ENCODE data around the gene RPL39. TPM values are rescaled to one million over a fixed set of nuclear protein-coding genes. Genes with fewer than 3 reads are reported as not detected.

Gene RPL39
- total RNA-seq, 1 experiment from 2014 or later, result 2,054 TPM

DNA sequence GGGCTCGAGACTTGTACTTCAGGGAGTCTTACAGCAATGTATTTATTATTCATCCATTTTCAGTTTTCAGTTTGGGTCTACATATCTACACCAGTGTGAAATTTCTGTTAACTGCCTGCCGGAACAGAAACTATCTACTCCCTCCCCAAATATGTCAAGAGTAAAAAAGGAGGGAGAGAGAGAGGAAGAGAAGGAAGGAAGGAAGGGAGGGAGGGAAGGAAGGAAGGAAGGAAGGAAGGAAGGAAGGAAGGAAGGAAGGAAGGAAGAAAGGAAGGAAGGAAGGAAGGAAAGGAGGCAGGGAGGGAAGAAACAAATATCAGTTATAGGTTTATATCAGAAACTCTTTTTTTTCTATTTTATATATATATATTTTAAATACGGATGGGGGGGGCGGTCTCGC lies 12.6 kb downstream of the RPL39 start:
- no CpG with 5 or more reads among the region's 5 CpGs for WGBS (ENCODE audit: extremely low coverage, insufficient read length, low lambda C conversion rate)

More for the DNA sequence above, 12.6 kb downstream of the RPL39 start:
- H3K79me2 ChIP-seq (ENCODE audit: insufficient read depth, low read length), result no peaks in the 10 kb centered on the region
- no peaks in the 10 kb centered on the region for H3K4me1 ChIP-seq (ENCODE audit: insufficient read depth, low read length)
- no peak overlapping the region for H4K8ac ChIP-seq (replicated peaks; ENCODE audit: insufficient read length, low read depth, low read length)
- no peak for DNase-seq
- H3K9me3 ChIP-seq (ENCODE audit: control insufficient read depth, low read depth, low read length), result peaks cover 5% of the 10 kb centered on the region
- no peaks in the 10 kb centered on the region for H3K27me3 ChIP-seq (ENCODE audit: insufficient read depth, low read length)
- TF ChIP-seq, protein P1, sequence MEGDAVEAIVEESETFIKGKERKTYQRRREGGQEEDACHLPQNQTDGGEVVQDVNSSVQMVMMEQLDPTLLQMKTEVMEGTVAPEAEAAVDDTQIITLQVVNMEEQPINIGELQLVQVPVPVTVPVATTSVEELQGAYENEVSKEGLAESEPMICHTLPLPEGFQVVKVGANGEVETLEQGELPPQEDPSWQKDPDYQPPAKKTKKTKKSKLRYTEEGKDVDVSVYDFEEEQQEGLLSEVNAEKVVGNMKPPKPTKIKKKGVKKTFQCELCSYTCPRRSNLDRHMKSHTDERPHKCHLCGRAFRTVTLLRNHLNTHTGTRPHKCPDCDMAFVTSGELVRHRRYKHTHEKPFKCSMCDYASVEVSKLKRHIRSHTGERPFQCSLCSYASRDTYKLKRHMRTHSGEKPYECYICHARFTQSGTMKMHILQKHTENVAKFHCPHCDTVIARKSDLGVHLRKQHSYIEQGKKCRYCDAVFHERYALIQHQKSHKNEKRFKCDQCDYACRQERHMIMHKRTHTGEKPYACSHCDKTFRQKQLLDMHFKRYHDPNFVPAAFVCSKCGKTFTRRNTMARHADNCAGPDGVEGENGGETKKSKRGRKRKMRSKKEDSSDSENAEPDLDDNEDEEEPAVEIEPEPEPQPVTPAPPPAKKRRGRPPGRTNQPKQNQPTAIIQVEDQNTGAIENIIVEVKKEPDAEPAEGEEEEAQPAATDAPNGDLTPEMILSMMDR (conservative IDR thresholded peaks at IDR 0.05), result no peak
- H3K79me1 ChIP-seq (ENCODE audit: insufficient read depth, low read depth, low read length, poor library complexity, severe bottlenecking), result no peaks in the 10 kb centered on the region
- no peak overlapping the region for H2BK5ac ChIP-seq (ENCODE audit: insufficient read length, low read length)
- no peak overlapping the region for H2AFZ ChIP-seq (ENCODE audit: low read length)
- H4K5ac ChIP-seq (ENCODE audit: insufficient read length, low read depth, low read length), result no peak overlapping the region
- H3K36me3 Mint-ChIP-seq (ENCODE audit: insufficient read depth in 1 of 3, low read depth in 3 of 3), result peaks cover 9 to 32% (median 12%) of the 10 kb centered on the region in 3 experiments; a peak in 6 of 7 replicates
- H3K27me3 Mint-ChIP-seq (ENCODE audit: low read depth), result no peaks in the 10 kb centered on the region
- H2AK5ac ChIP-seq (ENCODE audit: insufficient read length, low read length), result no peak overlapping the region
- no peak overlapping the region for H4K91ac ChIP-seq (ENCODE audit: insufficient read length, low read depth, low read length)
- H2BK12ac ChIP-seq (ENCODE audit: insufficient read length, low read depth, low read length), result no peak overlapping the region
- H3K23me2 ChIP-seq (ENCODE audit: insufficient read length, low read depth, low read length, poor library complexity, severe bottlenecking), result no peaks in the 10 kb centered on the region
- H3T11ph ChIP-seq (ENCODE audit: low read length), result no peak overlapping the region
- no peak overlapping the region for H3K23ac ChIP-seq (ENCODE audit: insufficient read length, low read depth, low read length)
- no peak overlapping the region for H3K4me3 Mint-ChIP-seq
- no peak overlapping the region for H3K4ac ChIP-seq (ENCODE audit: low read depth, low read length)
- no peak overlapping the region for H3K18ac ChIP-seq (ENCODE audit: insufficient read length, low read depth, low read length)
- no peak overlapping the region for H2BK15ac ChIP-seq (ENCODE audit: low read depth, low read length)
- H3K27ac ChIP-seq (ENCODE audit: insufficient read length, low read depth, low read length), result no peak overlapping the region
- no peaks in the 10 kb centered on the region for H4K20me1 ChIP-seq (ENCODE audit: control insufficient read depth, insufficient read depth, insufficient read length)
- no peaks in the 10 kb centered on the region for H3K4me1 Mint-ChIP-seq
- H3K56ac ChIP-seq (ENCODE audit: insufficient read length, low read depth, low read length), result no peak overlapping the region
- no peak overlapping the region for H2BK120ac ChIP-seq (ENCODE audit: low read depth, low read length, poor library complexity, severe bottlenecking)
- H3K14ac ChIP-seq (ENCODE audit: insufficient read depth, low read length), result no peak overlapping the region
- no peak overlapping the region for H3K9ac ChIP-seq (ENCODE audit: extremely low read depth, insufficient read length, low read length)
- peaks cover 45 to 58% of the 10 kb centered on the region in 2 experiments for H3K9me3 Mint-ChIP-seq
- no peak overlapping the region for H2BK20ac ChIP-seq (ENCODE audit: low read depth, low read length, poor library complexity, severe bottlenecking)
- H3K4me2 ChIP-seq (ENCODE audit: insufficient read depth, insufficient read length, low read length), result no peak overlapping the region
- no peak overlapping the region for H3K27ac Mint-ChIP-seq

All from H9 (cell line).